HTR-8/SVneo (cell line): ENCODE results near the gene COMT.
"Not testable (repeated sequence)": the region's sequence is repeated elsewhere in the genome, so short reads cannot be mapped to it uniquely, and the experiment has no call there.

ENCODE experiments used
- DNase-seq: peaks from one replicate; pipeline ENCODE4 v3.0.0; 2011; ENCODE audit warnings: low spot score, mixed read lengths; ENCODE audit not compliant: insufficient read length
- FAIRE-seq: peaks from 2 replicates; lab custom pipeline; 2011; peaks lifted over from hg19 to GRCh38; lab: Jason Lieb, UNC

COMT gene

GRCh38 chr22:19926028-19926427 lies 15.5 kb upstream of the COMT start:
- not testable (repeated sequence) for FAIRE-seq, DNase-seq

DNA sequence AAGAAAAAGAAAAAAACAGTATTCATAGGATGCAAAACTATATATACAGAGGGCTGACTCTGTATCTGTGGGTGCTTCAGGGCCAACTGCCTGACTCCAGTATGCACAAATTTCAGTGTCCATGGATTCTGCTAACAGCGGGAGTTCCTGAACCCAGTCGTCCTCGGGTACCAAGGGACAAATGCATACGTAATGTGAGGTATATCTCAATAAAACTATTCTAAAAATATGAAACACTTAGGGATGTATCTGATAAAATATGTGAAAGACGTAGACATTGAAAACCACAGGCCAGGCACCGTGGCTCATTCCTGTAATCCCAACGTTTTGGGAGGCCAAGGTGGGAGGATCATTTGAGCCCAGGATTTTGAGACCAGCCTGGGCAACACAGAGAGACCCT lies 13.9 kb upstream of the COMT start:
- DNase-seq (no peak), FAIRE-seq (no peak)

- no peak for FAIRE-seq
- no peak for DNase-seq
These were observed 13.4 kb upstream of the COMT start for GRCh38 chr22:19928207-19928606.

DNA sequence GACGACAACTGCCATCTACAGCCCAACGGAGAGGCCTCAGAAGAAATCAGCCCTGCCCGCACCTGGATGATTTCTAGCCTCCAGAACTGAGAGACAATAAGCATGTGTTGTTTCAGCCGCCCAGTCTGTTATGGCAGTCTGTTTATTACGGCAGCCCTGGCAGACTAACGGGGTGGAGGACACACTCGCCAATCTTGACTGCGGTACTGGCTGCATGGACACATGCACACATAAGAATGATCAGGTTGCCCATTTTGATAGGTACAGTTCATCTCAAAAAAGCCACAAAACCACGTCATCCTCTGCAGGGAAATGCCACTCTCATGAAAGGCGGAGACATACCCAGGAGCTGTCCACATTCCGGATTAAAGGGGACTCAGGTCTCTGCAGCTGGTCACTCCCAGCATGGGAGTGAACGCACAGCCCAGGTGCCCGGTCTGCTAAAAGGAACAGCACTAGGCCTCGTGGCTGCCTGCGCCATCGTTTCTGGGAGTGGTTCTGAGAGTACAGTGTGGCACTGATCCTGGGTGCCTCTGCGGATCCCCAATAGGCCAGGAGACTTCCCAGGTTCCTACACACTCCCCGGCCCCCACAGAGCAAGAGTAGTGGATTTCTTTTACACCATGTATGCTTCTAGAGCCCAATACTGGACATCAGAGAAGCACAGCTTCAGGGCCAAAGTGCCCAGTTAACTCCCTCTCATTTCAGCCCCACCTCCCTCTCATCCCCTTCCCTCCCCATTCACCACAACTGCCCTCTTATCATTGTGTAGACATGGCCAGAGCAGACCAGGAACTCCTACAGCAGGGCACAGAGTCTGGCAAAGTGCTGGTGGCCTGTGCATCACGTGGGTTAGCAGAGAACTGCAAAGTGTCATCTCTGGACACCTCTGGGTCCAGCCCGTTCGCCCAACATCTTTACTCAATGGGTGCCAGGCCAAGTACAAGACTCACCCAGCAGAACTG lies 11.7 kb upstream of the COMT start:
- FAIRE-seq (no peak), DNase-seq (no peak)

GRCh38 chr22:19930551-19931486 lies 10.8 kb upstream of the COMT start:
- FAIRE-seq (no peak), DNase-seq (no peak)

GRCh38 chr22:19931514-19931913 lies 10.1 kb upstream of the COMT start:
- FAIRE-seq (no peak), DNase-seq (no peak)

GRCh38 chr22:19932367-19933206 lies 9.0 kb upstream of the COMT start:
- FAIRE-seq, result no peak
- no peak for DNase-seq

DNA sequence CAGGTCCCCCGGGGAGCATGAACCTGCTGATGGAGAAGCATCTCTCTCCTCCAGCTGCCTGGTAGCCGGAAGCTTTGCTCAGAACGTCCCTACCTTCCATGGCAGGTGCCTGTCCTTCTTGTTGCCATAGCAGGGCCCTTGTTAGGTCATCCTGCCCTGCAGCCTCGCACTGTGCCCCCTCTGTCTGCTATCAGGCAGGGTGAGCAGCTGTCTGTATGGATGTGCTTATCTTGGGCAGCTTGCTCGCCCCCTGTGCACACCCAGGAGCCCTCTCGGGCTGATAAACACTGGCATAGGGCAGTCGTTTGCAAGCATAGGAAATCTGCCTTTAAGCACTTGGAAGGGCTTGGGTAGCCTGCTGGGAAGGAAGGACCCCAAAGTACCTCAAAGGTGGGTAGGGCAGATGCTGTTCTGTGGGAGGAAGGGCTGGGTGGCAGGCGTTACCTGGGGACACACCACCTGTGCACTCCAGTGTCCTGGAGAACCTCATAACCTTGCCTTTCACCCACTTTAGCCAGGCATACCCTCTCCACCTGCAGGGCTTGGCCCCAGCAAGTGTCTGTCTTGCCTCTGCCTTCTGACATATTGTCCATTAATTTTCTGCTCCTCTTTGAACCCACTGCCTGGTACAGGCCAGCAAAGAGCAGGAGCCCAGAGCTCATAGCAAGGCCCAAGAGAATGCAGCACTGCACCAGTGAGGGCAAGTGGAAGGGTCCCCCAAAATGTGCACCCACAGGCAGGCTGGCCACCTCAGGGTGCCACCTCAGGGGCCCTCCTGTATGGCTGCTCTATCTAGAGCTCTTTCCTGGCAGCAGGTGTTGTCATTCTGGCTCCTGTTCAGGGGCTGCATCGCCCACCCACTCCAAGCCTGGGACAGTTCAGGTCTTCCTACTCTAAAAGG lies 8.0 kb upstream of the COMT start:
- DNase-seq (no peak), FAIRE-seq (no peak)

- not testable (repeated sequence) for FAIRE-seq, DNase-seq
These were observed 6.4 kb upstream of the COMT start for GRCh38 chr22:19935123-19935718.

DNA sequence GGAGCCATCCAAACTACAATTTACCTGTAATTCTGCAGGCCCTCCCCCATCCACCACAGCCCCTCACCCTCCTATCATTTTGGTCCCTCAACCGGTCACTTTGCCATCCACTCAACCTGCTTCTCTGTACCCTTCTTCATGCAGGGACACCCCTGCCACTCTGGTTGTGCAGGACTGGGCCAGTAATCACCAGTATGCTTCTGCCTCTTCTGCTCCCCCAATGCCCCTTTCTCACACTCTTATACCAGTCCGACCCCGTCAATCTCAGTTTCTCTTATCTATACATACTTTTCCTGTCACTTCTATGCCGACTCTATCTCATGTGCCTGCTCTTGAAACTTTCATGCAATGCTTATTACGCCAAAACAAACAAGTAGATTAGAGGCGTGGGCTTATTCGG lies 5.1 kb upstream of the COMT start:
- FAIRE-seq (no peak), DNase-seq (no peak)

DNA sequence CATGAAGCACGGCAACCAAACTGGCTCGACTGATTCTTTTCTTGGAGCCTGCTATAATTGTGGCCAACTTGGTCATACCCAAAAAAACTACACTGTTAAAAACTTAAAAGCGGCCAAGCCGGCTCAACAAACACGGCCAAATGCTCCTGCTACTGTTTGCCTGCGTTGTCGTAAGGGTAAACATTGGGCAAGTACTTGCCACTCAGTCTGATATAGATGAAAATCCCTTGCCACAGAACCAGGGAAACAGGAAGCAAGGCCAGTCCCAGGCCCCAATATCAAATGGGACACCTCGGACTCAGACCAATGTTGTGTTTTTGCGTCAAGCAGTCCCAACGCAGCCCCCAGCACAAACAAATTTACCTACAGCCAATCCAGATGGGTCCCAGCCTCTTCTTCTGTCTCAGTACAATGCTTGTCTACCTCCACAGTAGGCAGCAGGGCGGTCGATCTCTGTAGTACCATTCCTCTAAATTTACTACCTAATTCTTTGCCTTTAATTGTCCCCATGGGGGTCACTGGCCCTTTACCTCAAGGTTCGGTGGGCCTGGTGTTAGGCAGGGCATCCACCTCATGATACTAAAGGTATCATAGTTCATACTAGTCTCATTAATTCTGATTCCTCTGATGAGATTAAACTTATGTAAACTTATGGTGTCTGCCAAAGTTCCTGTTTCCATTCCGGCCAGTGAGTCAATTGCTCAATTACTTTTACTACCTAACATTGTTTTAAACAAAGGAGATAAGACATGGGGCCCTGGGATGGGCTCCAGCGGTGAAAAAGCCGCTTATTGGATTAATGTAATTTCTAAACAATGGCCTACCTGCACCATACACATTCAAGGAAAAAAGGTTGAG lies 3.7 kb upstream of the COMT start:
- DNase-seq, result no peak
- no peak for FAIRE-seq

DNA sequence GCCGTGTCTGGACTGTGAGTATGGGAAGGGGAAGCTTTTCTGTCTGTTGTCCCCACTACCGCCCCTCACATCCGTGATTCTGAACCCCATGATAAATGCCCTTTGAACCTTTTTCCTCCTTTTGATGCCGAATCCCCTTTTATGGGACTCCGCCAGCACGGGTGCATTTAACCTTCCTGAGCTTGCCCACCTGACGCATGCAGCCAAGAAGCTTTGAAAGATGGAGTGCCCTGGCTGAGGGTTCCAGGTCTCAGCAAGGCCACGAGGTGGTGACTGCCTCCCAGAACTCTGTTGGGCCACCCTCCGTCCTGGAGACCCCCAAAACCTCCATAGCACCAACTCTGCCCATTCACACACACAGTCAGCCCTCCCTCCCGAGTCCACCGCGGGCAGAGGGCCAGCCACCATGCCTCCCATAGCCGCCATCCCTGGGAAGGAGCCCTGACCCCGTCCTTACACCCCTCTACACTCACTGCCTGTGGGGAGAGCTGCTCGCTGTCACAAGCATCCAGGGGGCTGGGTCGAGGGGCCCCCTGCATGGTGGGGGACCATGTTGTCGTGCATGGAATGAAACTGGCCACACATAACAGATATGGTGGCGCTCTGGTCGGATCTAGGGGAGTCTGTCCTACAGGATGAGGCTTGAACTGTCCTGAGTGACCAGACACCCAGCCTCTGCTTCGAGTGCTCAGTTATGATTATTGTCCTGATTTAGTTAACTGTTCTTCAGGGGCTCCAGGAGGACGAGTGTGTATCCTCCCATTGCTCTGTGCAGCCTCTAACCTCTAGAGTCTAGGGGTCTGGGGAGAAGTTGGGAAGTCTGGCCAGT lies 822 bp upstream of the COMT start:
- peak; percentile 18 for DNase-seq
- FAIRE-seq, result no peak

DNA sequence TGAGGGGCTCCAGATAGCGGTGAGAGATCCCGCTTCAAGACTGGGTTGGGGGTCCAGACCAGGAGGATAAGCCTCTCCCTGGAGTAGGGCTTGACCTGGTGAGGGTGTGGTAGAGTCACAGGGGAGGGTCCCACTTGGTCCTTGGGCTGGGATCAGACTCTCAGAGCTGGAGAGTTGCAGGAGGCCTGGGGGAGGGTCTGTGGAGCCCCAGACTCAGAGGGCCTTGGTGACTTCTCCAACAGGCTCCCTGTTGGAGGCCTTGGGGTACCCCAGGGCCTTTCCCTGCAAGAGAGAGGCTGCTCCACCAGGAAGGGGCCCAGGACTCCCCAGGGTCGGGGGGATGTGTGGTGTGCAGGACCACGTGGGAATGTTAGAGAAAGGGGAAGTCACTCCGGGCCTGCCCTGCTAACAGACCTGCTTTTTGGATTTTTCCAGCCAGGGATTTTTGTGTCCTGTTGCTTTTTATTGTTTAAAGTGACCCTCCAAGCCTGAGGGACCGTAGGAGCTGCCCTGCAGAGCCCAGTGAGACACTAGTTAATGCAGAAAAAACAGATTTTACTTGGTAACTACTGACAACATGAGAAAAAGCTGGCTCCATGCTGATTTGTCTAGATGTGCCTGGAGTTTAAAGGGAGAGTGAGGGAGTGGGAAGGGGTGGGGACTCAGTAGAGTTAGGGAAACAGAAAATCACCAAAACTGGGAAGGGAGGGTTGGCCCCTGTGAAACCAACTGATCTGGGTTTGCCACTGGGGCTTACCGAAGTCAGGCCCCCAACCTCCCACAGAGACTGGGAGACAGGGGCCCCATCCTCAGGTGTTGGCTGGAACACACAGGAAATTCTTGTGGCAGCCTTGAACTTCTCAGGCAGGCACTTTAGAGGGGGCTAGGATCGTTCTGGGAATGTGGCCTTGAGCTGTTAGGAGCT lies 847 bp downstream of the COMT start:
- FAIRE-seq, result no peak
- peak; percentile 19 for DNase-seq

DNA sequence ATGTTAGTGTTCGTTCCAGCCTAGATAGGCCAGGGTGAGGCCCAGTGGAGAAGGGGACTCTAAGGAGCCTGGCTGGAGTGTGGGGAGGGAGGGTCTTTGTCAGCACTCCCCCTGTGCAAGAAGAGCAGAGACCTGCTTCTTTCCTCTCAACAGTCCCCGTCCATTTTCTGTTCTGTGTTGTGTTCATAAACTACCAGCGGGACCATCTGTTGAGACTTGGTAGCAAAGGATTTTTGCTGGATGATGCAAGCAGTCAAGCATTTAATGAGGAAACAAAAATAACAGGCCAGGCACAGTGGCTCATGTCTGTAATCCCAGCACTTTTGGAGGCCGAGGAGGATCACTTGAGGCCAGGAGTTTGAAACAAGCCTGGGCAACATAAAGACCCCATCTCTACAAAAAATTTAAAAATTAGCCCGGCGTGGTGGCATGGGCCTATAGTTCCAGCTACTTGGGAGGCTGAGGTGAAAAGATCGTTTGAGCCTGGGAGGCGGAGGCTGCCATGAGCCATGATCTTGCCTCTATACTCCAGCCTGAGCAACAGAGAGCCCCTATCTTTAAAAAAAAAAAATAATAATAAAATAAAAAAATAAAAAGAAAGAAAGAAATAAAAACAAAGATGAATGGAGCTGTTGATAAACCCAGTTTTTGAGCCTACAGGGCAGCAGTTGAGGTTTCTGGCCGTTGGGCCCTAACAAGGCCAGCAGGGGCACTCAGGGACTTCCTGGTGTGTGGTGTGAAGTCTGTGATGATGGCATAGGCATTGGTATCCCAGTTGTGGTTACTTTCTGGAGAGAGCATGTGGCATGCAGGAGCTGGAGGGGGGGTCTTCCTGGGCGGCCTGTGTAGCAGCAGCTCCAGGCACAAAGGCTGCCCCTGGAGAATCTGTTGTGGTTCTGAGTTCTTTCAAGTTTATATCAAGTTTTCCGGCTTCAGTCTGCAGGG lies 1.8 kb downstream of the COMT start:
- FAIRE-seq (no peak), DNase-seq (peak; percentile 69)
